ENCODE results near the gene FCAR. TPM values are rescaled to one million over a fixed set of nuclear protein-coding genes. Genes with fewer than 3 reads are reported as not detected.
"Not testable (repeated sequence)": the region's sequence is repeated elsewhere in the genome, so short reads cannot be mapped to it uniquely, and the experiment has no call there.

FCAR gene
- total and polyA plus RNA-seq, 2 of the 4 experiments (the other 2 are of a cell fraction) = not detected

- WGBS, 2 experiments (ENCODE audit: extremely low coverage in 2 of 2, insufficient read length in 1 of 2) = no CpG with 5 or more reads among the region's 7 CpGs
- H3K9me3 ChIP-seq (ENCODE audit: control insufficient read depth, insufficient read depth, low read length) = peaks cover 19% of the 10 kb centered on the region
- ATAC-seq (ENCODE audit: low read depth) (no peak), DNase-seq (no peak)
- BruUV-seq (replicated peaks) = no TSS peak
- H2AK5ac ChIP-seq (ENCODE audit: low read depth, low read length) = no peak overlapping the region
- no peak overlapping the region for H3K4ac ChIP-seq (ENCODE audit: low read depth, low read length)
- H4K5ac ChIP-seq (ENCODE audit: low read depth, low read length) = no peak overlapping the region
- TF ChIP-seq POLR2A (IDR thresholded peaks at IDR 0.05; ENCODE audit: low read depth, low read length) (no peak), FOS (IDR thresholded peaks at IDR 0.05; ENCODE audit: low read depth, low read length) (no peak), RCOR1 (IDR thresholded peaks at IDR 0.05; ENCODE audit: insufficient replicate concordance, low read length) (no peak), RFX5 (IDR thresholded peaks at IDR 0.05; ENCODE audit: low read depth, low read length) (no peak)
- no peak overlapping the region for H2BK15ac ChIP-seq (ENCODE audit: low read depth, low read length)
- H2AK9ac ChIP-seq (replicated peaks; ENCODE audit: low read depth, low read length, poor library complexity) = no peak overlapping the region
- H3K56ac ChIP-seq (ENCODE audit: extremely low read depth, insufficient read depth, low read length) = no peak overlapping the region
- H3K9ac ChIP-seq (ENCODE audit: low read depth, low read length) = no peak overlapping the region
- H3K14ac ChIP-seq (replicated peaks; ENCODE audit: low read depth, low read length) = no peak overlapping the region
- H3K27ac ChIP-seq (ENCODE audit: insufficient read depth, low read length) = no peak overlapping the region
- in situ Hi-C loops (cut with MboI; ENCODE audit: low sequenced_read_pairs) = no loop called here
- POLR2A ChIA-PET (ENCODE audit: unreplicated experiment) = no interaction called here
- no peak overlapping the region for H4K91ac ChIP-seq (ENCODE audit: insufficient read depth, low read depth, low read length)
- H2BK20ac ChIP-seq (ENCODE audit: low read depth, low read length) = no peak overlapping the region
- no peaks in the 10 kb centered on the region for H3K79me1 ChIP-seq (ENCODE audit: low read depth in 1 of 2, low read length in 2 of 2)
- H3K27me3 ChIP-seq (ENCODE audit: control insufficient read depth, insufficient read depth, low read length) = no peaks in the 10 kb centered on the region
- no peak overlapping the region for H4K8ac ChIP-seq (ENCODE audit: low read depth in 2 of 2, low read length in 2 of 2)
- H3K4me1 ChIP-seq (ENCODE audit: control insufficient read depth, insufficient read depth, low read length) = no peaks in the 10 kb centered on the region
- H4K20me1 ChIP-seq (ENCODE audit: insufficient read depth, low read length) = no peaks in the 10 kb centered on the region
- no peak overlapping the region for H2AFZ ChIP-seq (replicated peaks; ENCODE audit: low read length, poor library complexity)
- dilution Hi-C loops (cut with HindIII; ENCODE audit: low sequenced_read_pairs, unreplicated experiment) = no loop called here
- no peaks in the 10 kb centered on the region for H3K36me3 ChIP-seq (ENCODE audit: control insufficient read depth, insufficient read depth, low read length)
- no peak overlapping the region for H3K4me3 ChIP-seq (ENCODE audit: insufficient read depth, low read depth, low read length)
- H2BK120ac ChIP-seq (ENCODE audit: low read depth, low read length) = no peak overlapping the region
- H3K9me1 ChIP-seq (ENCODE audit: insufficient read depth, low read length) = no peaks in the 10 kb centered on the region
- no peak overlapping the region for H2BK5ac ChIP-seq (ENCODE audit: low read depth, low read length, poor library complexity, severe bottlenecking)
- intact Hi-C loops (cut with micrococcal nuclease) = no loop called here
- H3K18ac ChIP-seq (ENCODE audit: low read depth, low read length) = no peak overlapping the region
- CTCF ChIA-PET = no interaction called here
- no peak overlapping the region for H3K23ac ChIP-seq (ENCODE audit: low read depth, low read length)
- H3K4me2 ChIP-seq (ENCODE audit: low read depth, low read length) = no peak overlapping the region
These were observed 32.8 kb downstream of the FCAR start for GRCh38 chr19:54906819-54907218.

GRCh38 chr19:54907899-54908298 is 33.9 kb downstream of the FCAR start:
- H3K27me3 ChIP-seq (ENCODE audit: control insufficient read depth, insufficient read depth, low read length); intact Hi-C loops (cut with micrococcal nuclease); H3K23ac ChIP-seq (ENCODE audit: low read depth, low read length); H2AK5ac ChIP-seq (ENCODE audit: low read depth, low read length); H2BK15ac ChIP-seq (ENCODE audit: low read depth, low read length); POLR2A ChIA-PET (ENCODE audit: unreplicated experiment); H3K4me1 ChIP-seq (ENCODE audit: control insufficient read depth, insufficient read depth, low read length); H3K9ac ChIP-seq (ENCODE audit: low read depth, low read length); H2AFZ ChIP-seq (replicated peaks; ENCODE audit: low read length, poor library complexity); H3K79me1 ChIP-seq (ENCODE audit: low read depth in 1 of 2, low read length in 2 of 2); DNase-seq; CTCF ChIA-PET; H2BK120ac ChIP-seq (ENCODE audit: low read depth, low read length); ATAC-seq (ENCODE audit: low read depth); H3K36me3 ChIP-seq (ENCODE audit: control insufficient read depth, insufficient read depth, low read length); H3K4me2 ChIP-seq (ENCODE audit: low read depth, low read length); H2AK9ac ChIP-seq (replicated peaks; ENCODE audit: low read depth, low read length, poor library complexity); H2BK20ac ChIP-seq (ENCODE audit: low read depth, low read length); BruUV-seq (replicated peaks); H3K4ac ChIP-seq (ENCODE audit: low read depth, low read length); H4K20me1 ChIP-seq (ENCODE audit: insufficient read depth, low read length); H3K14ac ChIP-seq (replicated peaks; ENCODE audit: low read depth, low read length); H3K27ac ChIP-seq (ENCODE audit: insufficient read depth, low read length); dilution Hi-C loops (cut with HindIII; ENCODE audit: low sequenced_read_pairs, unreplicated experiment); H3K18ac ChIP-seq (ENCODE audit: low read depth, low read length); in situ Hi-C loops (cut with MboI; ENCODE audit: low sequenced_read_pairs); H3K4me3 ChIP-seq (ENCODE audit: insufficient read depth, low read depth, low read length); H4K8ac ChIP-seq (ENCODE audit: low read depth in 2 of 2, low read length in 2 of 2); H4K5ac ChIP-seq (ENCODE audit: low read depth, low read length); H4K91ac ChIP-seq (ENCODE audit: insufficient read depth, low read depth, low read length); H2BK5ac ChIP-seq (ENCODE audit: low read depth, low read length, poor library complexity, severe bottlenecking); H3K56ac ChIP-seq (ENCODE audit: extremely low read depth, insufficient read depth, low read length); H3K9me1 ChIP-seq (ENCODE audit: insufficient read depth, low read length): not testable (repeated sequence)
- WGBS, 2 experiments (ENCODE audit: extremely low coverage in 2 of 2, insufficient read length in 1 of 2) = no CpG with 5 or more reads among the region's 5 CpGs
- H3K9me3 ChIP-seq (ENCODE audit: control insufficient read depth, insufficient read depth, low read length) = peaks cover 23% of the 10 kb centered on the region
